ENCODE results near the gene RNF222.

Gene RNF222

GRCh38 chr17:8397636-8398035, at the start of gene RNF222:
Gene RNF222 (minus strand): TSS chr17:8397827. CDS start chr17:8393461, 4,366 bp downstream.
- DNase-seq = no peak

GRCh38 chr17:8445536-8445935, 47.9 kb upstream of the RNF222 start:
- no peak for DNase-seq

GRCh38 chr17:8444494-8444893, 46.9 kb upstream of the RNF222 start:
- no peak for DNase-seq

GRCh38 chr17:8443756-8444155, 46.1 kb upstream of the RNF222 start:
- DNase-seq = no peak

- no peak for DNase-seq
These were observed 44.7 kb upstream of the RNF222 start for GRCh38 chr17:8442310-8442709.

- no peak for DNase-seq
These were observed 44.1 kb upstream of the RNF222 start for GRCh38 chr17:8441690-8442089.

- DNase-seq = no peak
These were observed 42.1 kb upstream of the RNF222 start for GRCh38 chr17:8439681-8440080.

GRCh38 chr17:8438441-8438840, 40.8 kb upstream of the RNF222 start:
- no peak for DNase-seq

GRCh38 chr17:8436844-8437171, 39.2 kb upstream of the RNF222 start:
- no peak for DNase-seq

- DNase-seq = no peak
These were observed 38.7 kb upstream of the RNF222 start for GRCh38 chr17:8436169-8436843.

GRCh38 chr17:8435245-8436168, 37.9 kb upstream of the RNF222 start, which contains the start of gene NDEL1:
Gene NDEL1 (plus strand): TSS chr17:8435884. CDS start chr17:8444272, 8,388 bp downstream.
- DNase-seq = peak; percentile 70

- DNase-seq = no peak
These were observed 33.3 kb upstream of the RNF222 start for GRCh38 chr17:8430966-8431365.

- DNase-seq = no peak
These were observed 29.2 kb upstream of the RNF222 start for GRCh38 chr17:8426802-8427201.

GRCh38 chr17:8426094-8426720, 28.6 kb upstream of the RNF222 start:
- no peak for DNase-seq

- DNase-seq = no peak
These were observed 23.9 kb upstream of the RNF222 start for GRCh38 chr17:8421571-8421970.

- DNase-seq = no peak
These were observed 22.7 kb upstream of the RNF222 start for GRCh38 chr17:8420041-8420934.

GRCh38 chr17:8419305-8419704, 21.7 kb upstream of the RNF222 start:
- DNase-seq = no peak

GRCh38 chr17:8418471-8418870, 20.8 kb upstream of the RNF222 start:
- DNase-seq = no peak

GRCh38 chr17:8417806-8418205, 20.2 kb upstream of the RNF222 start:
- DNase-seq = no peak

- no peak for DNase-seq
These were observed 16.3 kb upstream of the RNF222 start for GRCh38 chr17:8413938-8414337.

- DNase-seq = no peak
These were observed 15.7 kb upstream of the RNF222 start for GRCh38 chr17:8413328-8413727.

- no peak for DNase-seq
These were observed 14.5 kb upstream of the RNF222 start for GRCh38 chr17:8412089-8412488.

- DNase-seq = no peak
These were observed 13.2 kb upstream of the RNF222 start for GRCh38 chr17:8410883-8411238.

Measured in NCI-H2081 treated with DMSO at 0.1 percent for 48 hours (cell line).